Measurements from ENCODE around the gene RNF115.
A peak's percentile ranks its signal among the peaks of the same experiment; 100 is the strongest.
"Not testable (repeated sequence)": the region's sequence is repeated elsewhere in the genome, so short reads cannot be mapped to it uniquely, and the experiment has no call there.

The RNF115 gene

GRCh38 chr1:145823565-145824498 lies at the start of gene RNF115, which contains the start of gene POLR3C:
Gene RNF115, minus strand, starts transcription at chr1:145824095. Its CDS starts 222 bp downstream, at chr1:145823873.
Gene POLR3C, plus strand, starts transcription at chr1:145824200. Its CDS starts 1,577 bp downstream, at chr1:145825777.
- DNase-seq: peak; percentile 91

GRCh38 chr1:145871994-145872924 lies 48.4 kb upstream of the RNF115 start:
- DNase-seq: peak; percentile 14

GRCh38 chr1:145868232-145868631 lies 44.3 kb upstream of the RNF115 start:
- DNase-seq: no peak

GRCh38 chr1:145863282-145864018 lies 39.6 kb upstream of the RNF115 start:
- no peak for DNase-seq

GRCh38 chr1:145859491-145860023 lies 35.7 kb upstream of the RNF115 start:
- peak; percentile 68 for DNase-seq

- peak; percentile 82 for DNase-seq
These were observed 35.1 kb upstream of the RNF115 start, which contains the start of gene PIAS3 for GRCh38 chr1:145858901-145859490. Gene PIAS3, minus strand, starts transcription at chr1:145859081. Its CDS starts 91 bp downstream, at chr1:145858990.

- DNase-seq: peak; percentile 44
These were observed 34.5 kb upstream of the RNF115 start for GRCh38 chr1:145858238-145858900.

- no peak for DNase-seq
These were observed 33.3 kb upstream of the RNF115 start for GRCh38 chr1:145857170-145857569.

- DNase-seq: no peak
These were observed 31.6 kb upstream of the RNF115 start for GRCh38 chr1:145855426-145855948.

- no peak for DNase-seq
These were observed 25.7 kb upstream of the RNF115 start for GRCh38 chr1:145849356-145850160.

GRCh38 chr1:145847827-145848226 lies 23.9 kb upstream of the RNF115 start:
- no peak for DNase-seq

- peak; percentile 35 for DNase-seq
These were observed 22.3 kb upstream of the RNF115 start for GRCh38 chr1:145846201-145846612.

- peak; percentile 66 for DNase-seq
These were observed 21.7 kb upstream of the RNF115 start, which contains the start of gene NUDT17 for GRCh38 chr1:145845514-145846161. Gene NUDT17, plus strand, starts transcription at chr1:145845630. Its CDS starts 11 bp downstream, at chr1:145845641.

GRCh38 chr1:145845144-145845513 lies 21.2 kb upstream of the RNF115 start:
- peak; percentile 8 for DNase-seq

- no peak for DNase-seq
These were observed 19.1 kb upstream of the RNF115 start for GRCh38 chr1:145843031-145843430.

GRCh38 chr1:145837656-145838055 lies 13.8 kb upstream of the RNF115 start:
- DNase-seq: no peak

- not testable (repeated sequence) for DNase-seq
These were observed 6.9 kb upstream of the RNF115 start for GRCh38 chr1:145830810-145831209.

GRCh38 chr1:145828367-145829026 lies 4.6 kb upstream of the RNF115 start:
- DNase-seq: no peak

GRCh38 chr1:145827966-145828365 lies 4.1 kb upstream of the RNF115 start:
- DNase-seq: no peak

Measured in CD4-positive, alpha-beta T cell treated with Interleukin-4 for 4 hours (primary cell).